Body of pancreas (tissue), 4 donors: ENCODE results near the gene PHF13.

Source experiments
- POLR2A ChIP-seq, 3 donors: fragments of 450-650 bp; IDR thresholded peaks; one replicate each; pipeline ENCODE4 v1.6.1; 2016; ENCODE audit warnings: antibody characterized with exemption in 3 of 3, mild to moderate bottlenecking in 2 of 3
- TF ChIP-seq, protein P1 (sequence below), 7 experiments: fragments of 450-650 bp in 4 of 7; fragments of 200-600 bp in 3 of 7; sonication (generic) in 3 of 7; IDR thresholded peaks; one replicate each; pipeline ENCODE4 v1.5.1; 2016 to 2019; ENCODE audit warnings: antibody characterized with exemption in 7 of 7

- TF ChIP-seq, protein P1, sequence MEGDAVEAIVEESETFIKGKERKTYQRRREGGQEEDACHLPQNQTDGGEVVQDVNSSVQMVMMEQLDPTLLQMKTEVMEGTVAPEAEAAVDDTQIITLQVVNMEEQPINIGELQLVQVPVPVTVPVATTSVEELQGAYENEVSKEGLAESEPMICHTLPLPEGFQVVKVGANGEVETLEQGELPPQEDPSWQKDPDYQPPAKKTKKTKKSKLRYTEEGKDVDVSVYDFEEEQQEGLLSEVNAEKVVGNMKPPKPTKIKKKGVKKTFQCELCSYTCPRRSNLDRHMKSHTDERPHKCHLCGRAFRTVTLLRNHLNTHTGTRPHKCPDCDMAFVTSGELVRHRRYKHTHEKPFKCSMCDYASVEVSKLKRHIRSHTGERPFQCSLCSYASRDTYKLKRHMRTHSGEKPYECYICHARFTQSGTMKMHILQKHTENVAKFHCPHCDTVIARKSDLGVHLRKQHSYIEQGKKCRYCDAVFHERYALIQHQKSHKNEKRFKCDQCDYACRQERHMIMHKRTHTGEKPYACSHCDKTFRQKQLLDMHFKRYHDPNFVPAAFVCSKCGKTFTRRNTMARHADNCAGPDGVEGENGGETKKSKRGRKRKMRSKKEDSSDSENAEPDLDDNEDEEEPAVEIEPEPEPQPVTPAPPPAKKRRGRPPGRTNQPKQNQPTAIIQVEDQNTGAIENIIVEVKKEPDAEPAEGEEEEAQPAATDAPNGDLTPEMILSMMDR (IDR thresholded peaks at IDR 0.05): no peak
- TF ChIP-seq POLR2A (IDR thresholded peaks at IDR 0.05): peak in 2 of 3 donors; percentile 30 to 64
These were observed at the start of gene PHF13 for GRCh38 chr1:6613361-6614018.
